Measurements from ENCODE around the gene KLHL17.

The KLHL17 gene

DNA sequence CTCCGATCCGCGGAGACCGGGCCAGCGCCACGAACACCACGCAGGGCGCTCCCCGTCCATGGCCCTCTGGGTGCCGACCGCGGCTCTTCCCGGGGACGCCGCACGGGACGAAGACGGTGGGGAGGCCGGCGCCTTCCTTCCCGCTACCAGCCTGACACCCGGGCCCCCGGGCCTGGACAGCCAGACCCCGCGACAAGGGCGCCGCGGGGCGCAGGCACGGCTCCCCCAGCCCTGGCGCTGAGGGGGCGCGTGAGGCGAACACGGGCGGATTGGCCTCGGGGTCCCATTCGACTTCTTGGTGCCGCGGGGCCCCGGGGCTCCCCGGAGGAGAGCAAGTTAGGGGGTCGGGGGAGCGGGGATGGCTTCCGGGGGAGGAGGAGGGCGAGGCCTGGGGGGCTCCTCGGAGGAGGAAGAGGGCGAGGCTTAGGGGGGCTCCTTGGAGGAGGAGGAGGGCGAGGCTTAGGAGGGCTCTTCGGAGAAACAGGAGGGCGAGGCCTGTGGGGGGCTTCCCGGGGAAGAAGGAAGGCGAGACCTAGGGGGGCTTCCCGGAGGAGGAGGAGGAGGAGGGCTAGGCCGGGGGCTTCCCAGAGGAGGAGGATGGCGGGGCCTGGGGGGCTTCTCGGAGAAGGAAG, 537 bp upstream of the KLHL17 start:
- CTCF ChIA-PET, result no interaction called here
- Mint-ChIP-seq H3K4me3 (peak overlapping the region; percentile 88), H3K27me3 (peaks cover 6% of the 10 kb centered on the region), H3K27ac (no peak overlapping the region), H3K36me3 (peaks cover 12% of the 10 kb centered on the region), H3K9me3 (no peaks in the 10 kb centered on the region), H3K4me1 (peaks cover 26% of the 10 kb centered on the region)
- no peak for DNase-seq

DNA sequence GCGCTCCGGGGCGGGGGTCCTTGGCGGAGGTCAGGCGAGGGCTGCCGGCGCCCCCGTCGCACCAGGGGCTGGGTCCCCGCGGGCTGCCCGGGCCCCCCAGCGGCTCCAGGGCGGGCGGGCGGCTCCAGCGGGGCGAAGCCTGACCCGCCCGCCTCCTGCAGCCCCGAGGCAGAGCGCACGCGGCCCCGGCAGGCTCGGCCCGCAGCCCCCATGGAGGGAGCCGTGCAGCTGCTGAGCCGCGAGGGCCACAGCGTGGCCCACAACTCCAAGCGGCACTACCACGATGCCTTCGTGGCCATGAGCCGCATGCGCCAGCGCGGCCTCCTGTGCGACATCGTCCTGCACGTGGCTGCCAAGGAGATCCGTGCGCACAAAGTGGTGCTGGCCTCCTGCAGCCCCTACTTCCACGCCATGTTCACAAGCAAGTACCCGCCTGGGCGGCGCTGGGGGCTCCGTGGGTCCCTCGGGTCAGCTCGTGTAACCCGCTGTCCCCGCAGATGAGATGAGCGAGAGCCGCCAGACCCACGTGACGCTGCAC, 817 bp downstream of the KLHL17 start:
- DNase-seq, result no peak
- Mint-ChIP-seq H3K4me1 (peaks cover 31% of the 10 kb centered on the region), H3K9me3 (no peaks in the 10 kb centered on the region), H3K36me3 (peaks cover 4% of the 10 kb centered on the region), H3K27ac (no peak overlapping the region), H3K27me3 (peaks cover 6% of the 10 kb centered on the region), H3K4me3 (peak overlapping the region; percentile 65)
- CTCF ChIA-PET, result no interaction called here

- H3K4me1 Mint-ChIP-seq, result peaks cover 29% of the 10 kb centered on the region
- peaks cover 2% of the 10 kb centered on the region for H3K36me3 Mint-ChIP-seq
- H3K4me3 Mint-ChIP-seq, result peak overlapping the region; percentile 65
- H3K27me3 Mint-ChIP-seq, result peaks cover 14% of the 10 kb centered on the region
- DNase-seq, result no peak
- no peaks in the 10 kb centered on the region for H3K9me3 Mint-ChIP-seq
- no peak overlapping the region for H3K27ac Mint-ChIP-seq
- CTCF ChIA-PET, result no interaction called here
Measured at GRCh38 chr1:962381-963300, 2.3 kb downstream of the KLHL17 start.

DNA sequence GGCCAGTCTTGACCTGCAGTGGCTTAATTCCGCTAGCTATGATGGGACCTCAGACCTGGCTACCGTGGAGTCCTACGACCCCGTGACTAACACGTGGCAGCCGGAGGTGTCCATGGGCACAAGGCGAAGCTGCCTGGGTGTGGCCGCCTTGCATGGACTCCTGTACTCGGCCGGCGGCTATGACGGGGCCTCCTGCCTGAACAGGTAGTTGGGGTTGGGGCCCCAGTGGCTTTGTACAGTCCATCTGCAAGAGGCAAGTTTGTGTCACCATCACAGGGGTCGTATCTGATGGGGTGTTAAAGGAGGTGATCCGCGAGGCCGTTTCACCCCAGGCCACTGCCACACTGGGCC, 2.9 kb downstream of the KLHL17 start:
- no peak overlapping the region for H3K27ac Mint-ChIP-seq
- peaks cover 2% of the 10 kb centered on the region for H3K36me3 Mint-ChIP-seq
- DNase-seq, result no peak
- H3K9me3 Mint-ChIP-seq, result no peaks in the 10 kb centered on the region
- H3K27me3 Mint-ChIP-seq, result peaks cover 18% of the 10 kb centered on the region
- no peak overlapping the region for H3K4me3 Mint-ChIP-seq
- peaks cover 25% of the 10 kb centered on the region for H3K4me1 Mint-ChIP-seq
- CTCF ChIA-PET, result no interaction called here

DNA sequence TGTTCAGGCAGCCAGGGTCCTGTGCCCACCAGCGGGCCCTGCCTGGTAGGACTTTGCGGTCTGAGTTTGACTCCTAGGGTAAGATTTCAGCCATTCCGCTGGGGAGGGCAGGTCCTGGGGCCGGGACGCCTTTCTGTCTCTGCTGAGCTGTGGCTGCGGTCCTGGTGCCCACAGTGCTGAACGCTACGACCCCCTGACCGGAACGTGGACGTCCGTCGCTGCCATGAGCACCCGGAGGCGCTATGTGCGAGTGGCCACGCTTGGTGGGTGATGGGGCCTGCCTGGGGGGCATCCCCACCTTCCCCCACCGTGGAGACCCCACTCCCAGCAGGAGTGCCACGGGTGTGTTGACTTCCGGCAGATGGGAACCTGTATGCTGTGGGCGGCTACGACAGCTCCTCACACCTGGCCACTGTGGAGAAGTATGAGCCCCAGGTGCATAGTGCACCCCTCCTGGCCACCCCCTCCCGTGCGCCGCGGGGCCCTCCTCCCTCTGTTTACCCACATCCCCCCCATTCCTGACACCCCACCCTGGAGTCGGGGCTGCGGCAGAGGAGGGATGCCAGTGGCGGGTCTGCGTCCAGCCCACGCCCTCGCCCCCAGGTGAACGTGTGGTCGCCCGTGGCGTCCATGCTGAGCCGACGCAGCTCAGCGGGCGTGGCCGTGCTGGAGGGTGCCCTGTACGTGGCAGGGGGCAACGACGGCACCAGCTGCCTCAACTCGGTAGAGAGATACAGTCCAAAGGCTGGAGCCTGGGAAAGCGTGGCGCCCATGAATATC, 3.6 kb downstream of the KLHL17 start:
- H3K36me3 Mint-ChIP-seq, result no peaks in the 10 kb centered on the region
- DNase-seq, result no peak
- CTCF ChIA-PET, result no interaction called here
- H3K4me1 Mint-ChIP-seq, result peaks cover 21% of the 10 kb centered on the region
- H3K9me3 Mint-ChIP-seq, result no peaks in the 10 kb centered on the region
- H3K27ac Mint-ChIP-seq, result no peak overlapping the region
- H3K27me3 Mint-ChIP-seq, result peaks cover 24% of the 10 kb centered on the region
- no peak overlapping the region for H3K4me3 Mint-ChIP-seq

DNA sequence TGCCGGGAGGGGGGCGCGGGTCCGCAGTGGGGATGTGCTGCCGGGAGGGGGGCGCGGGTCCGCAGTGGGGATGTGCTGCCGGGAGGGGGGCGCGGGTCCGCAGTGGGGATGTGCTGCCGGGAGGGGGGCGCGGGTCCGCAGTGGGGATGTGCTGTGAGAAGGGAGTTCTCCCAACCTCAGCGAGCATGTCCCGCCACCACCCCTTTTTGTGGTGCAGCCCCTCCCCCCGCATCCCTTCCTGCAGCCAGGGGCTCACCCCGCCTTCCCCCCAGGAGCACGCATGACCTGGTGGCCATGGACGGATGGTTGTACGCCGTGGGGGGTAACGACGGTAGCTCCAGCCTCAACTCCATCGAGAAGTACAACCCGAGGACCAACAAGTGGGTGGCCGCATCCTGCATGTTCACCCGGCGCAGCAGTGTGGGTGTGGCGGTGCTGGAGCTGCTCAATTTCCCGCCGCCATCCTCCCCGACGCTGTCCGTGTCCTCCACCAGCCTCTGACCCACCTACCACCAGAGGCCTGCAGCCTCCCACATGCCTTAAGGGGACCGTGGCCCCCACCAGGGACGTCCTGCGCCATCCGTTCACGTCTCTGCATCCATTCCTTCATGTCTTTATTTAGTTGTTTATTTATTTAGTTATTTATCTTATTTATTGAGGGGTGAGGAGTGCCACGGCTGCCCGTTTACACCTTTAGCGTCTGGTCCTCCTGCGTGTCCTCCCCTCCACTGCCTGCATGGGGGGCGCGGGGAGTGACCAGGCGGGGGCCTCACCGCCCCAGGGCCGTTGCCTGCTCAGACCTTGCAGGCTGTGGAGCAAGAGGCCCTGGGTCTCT, 4.5 kb downstream of the KLHL17 start:
- Mint-ChIP-seq H3K9me3 (peaks cover 7% of the 10 kb centered on the region), H3K27ac (no peak overlapping the region), H3K4me3 (no peak overlapping the region), H3K4me1 (peaks cover 21% of the 10 kb centered on the region), H3K27me3 (peaks cover 28% of the 10 kb centered on the region), H3K36me3 (no peaks in the 10 kb centered on the region)
- CTCF ChIA-PET, result no interaction called here
- DNase-seq, result no peak

- peak overlapping the region; percentile 28 for H3K27ac Mint-ChIP-seq
- H3K4me3 Mint-ChIP-seq, result peak overlapping the region; percentile 49
- peaks cover 7% of the 10 kb centered on the region for H3K9me3 Mint-ChIP-seq
- CTCF ChIA-PET, result no interaction called here
- no peak for DNase-seq
- peaks cover 16% of the 10 kb centered on the region for H3K4me1 Mint-ChIP-seq
- peaks cover 29% of the 10 kb centered on the region for H3K27me3 Mint-ChIP-seq
- H3K36me3 Mint-ChIP-seq, result no peaks in the 10 kb centered on the region
Measured at GRCh38 chr1:965526-966134, 5.2 kb downstream of the KLHL17 start.

DNA sequence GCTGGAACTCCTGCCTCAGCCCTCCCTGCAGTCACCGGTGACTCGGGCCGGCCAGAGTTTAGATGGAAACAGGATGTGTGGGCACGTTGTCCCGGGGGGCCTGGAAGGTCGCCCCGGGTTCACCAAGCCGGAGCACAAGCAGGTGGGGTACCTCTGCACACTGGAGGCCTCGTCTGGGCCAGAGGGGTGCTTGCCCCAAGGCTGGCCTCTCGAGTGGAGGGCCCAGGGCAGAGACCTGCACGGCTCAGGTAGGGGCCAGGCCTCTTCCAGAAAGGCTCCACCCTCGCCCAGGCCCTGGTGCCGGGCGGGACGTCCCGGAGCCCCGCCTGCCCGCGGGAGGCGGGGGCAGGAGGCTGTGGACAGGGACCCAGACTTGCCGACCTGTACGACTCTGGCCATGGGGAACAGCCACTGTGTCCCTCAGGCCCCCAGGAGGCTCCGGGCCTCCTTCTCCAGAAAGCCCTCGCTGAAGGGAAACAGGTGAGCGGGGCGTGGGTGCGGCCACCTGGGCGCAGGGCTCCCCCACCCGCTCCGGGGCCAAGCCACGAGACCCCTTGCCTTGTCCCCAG, 5.8 kb downstream of the KLHL17 start, which contains the start of gene PLEKHN1:
TSS of gene PLEKHN1 (plus strand) at position 348 of the 569 bp plus-strand sequence. CDS start at position 398, 50 bp downstream.
- H3K4me3 Mint-ChIP-seq, result peak within 1 kb of the TSS; percentile 79

DNA sequence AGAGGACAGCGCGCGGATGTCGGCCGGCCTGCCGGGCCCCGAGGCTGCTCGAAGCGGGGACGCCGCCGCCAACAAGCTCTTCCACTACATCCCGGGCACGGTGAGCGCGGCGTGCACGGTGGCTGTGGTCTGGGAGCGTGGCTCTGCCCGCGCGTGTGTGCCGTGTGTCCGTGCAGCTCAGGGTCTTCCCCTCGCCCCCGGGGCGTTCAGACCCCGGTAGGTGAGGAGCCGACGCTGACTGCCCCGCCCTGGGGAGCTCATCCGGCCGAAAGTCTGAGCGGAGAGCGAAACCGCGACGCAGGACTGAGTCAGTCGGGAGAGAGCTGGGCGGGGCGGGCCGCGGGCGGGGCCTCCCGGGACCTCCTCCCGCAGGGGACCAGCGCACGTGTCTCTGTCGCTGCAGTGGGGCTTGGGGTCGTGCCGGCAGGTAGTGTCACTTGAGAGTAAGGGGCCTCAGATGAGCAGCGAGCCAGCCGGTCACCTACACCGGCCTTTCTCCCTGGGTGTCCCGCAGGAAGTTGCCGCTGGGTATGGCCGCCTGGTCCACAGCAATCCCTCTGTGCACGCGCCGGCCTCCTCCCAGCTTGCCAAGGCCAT, 6.4 kb downstream of the KLHL17 start:
- Mint-ChIP-seq H3K36me3 (no peaks in the 10 kb centered on the region), H3K4me1 (peaks cover 16% of the 10 kb centered on the region), H3K9me3 (peaks cover 7% of the 10 kb centered on the region), H3K27ac (peak overlapping the region; percentile 80), H3K4me3 (peak overlapping the region; percentile 79), H3K27me3 (peaks cover 41% of the 10 kb centered on the region)
- CTCF ChIA-PET, result interaction anchor here (1.0 to 1.2 kb wide), 3 partner anchors 16 to 97 kb away, joined by 3 read pairs; no protein-coding TSS in a partner anchor
- peak; percentile 91 for DNase-seq

More for the DNA sequence above, 5.8 kb downstream of the KLHL17 start, which contains the start of gene PLEKHN1:
- CTCF ChIA-PET, result interaction anchor here (1.0 to 1.2 kb wide), 3 partner anchors 17 to 97 kb away, joined by 3 read pairs; no protein-coding TSS in a partner anchor
- H3K27me3 Mint-ChIP-seq, result peaks cover 35% of the 10 kb centered on the region
- no peaks in the 10 kb centered on the region for H3K36me3 Mint-ChIP-seq
- H3K9me3 Mint-ChIP-seq, result peaks cover 7% of the 10 kb centered on the region
- peaks cover 16% of the 10 kb centered on the region for H3K4me1 Mint-ChIP-seq
- peak within 1 kb of the TSS; percentile 80 for H3K27ac Mint-ChIP-seq
- peak; percentile 43 for DNase-seq

GRCh38 chr1:967466-968343, 7.3 kb downstream of the KLHL17 start:
- H3K4me1 Mint-ChIP-seq, result peaks cover 13% of the 10 kb centered on the region
- H3K27me3 Mint-ChIP-seq, result peaks cover 47% of the 10 kb centered on the region
- H3K4me3 Mint-ChIP-seq, result no peak overlapping the region
- CTCF ChIA-PET, result no interaction called here
- DNase-seq, result no peak
- H3K36me3 Mint-ChIP-seq, result no peaks in the 10 kb centered on the region
- peaks cover 7% of the 10 kb centered on the region for H3K9me3 Mint-ChIP-seq
- no peak overlapping the region for H3K27ac Mint-ChIP-seq

GRCh38 chr1:969260-969855, 9.0 kb downstream of the KLHL17 start:
- Mint-ChIP-seq H3K27me3 (peaks cover 60% of the 10 kb centered on the region), H3K9me3 (peaks cover 7% of the 10 kb centered on the region), H3K36me3 (no peaks in the 10 kb centered on the region), H3K27ac (no peak overlapping the region), H3K4me3 (no peak overlapping the region), H3K4me1 (peaks cover 13% of the 10 kb centered on the region)
- no peak for DNase-seq
- CTCF ChIA-PET, result no interaction called here

Data from activated naive CD4-positive, alpha-beta T cell treated with anti-CD3 and anti-CD28 coated beads, Interleukin-2, amount 10 ng/mL, durations not matched to agents 7 days and 5 days (primary cell).